IMR-90 (cell line): ENCODE data around the gene FBXO41. TPM values are rescaled to one million over a fixed set of nuclear protein-coding genes. Genes with fewer than 3 reads are reported as not detected.

ENCODE experiments used
- ATAC-seq: fragments of 200-7000 bp; cut with Tn5 transposase; 2 replicates; pipeline ENCODE4 v1.9.1; 2020; ENCODE audit warnings: low read depth, mild to moderate bottlenecking, moderate library complexity
- BruUV-seq: library from RNA; stranded (reverse); fragments of 400-500 nt; replicated peaks from 2 replicates; lab custom pipeline; 2021; lab: Mats Ljungman, UMichigan
- CTCF ChIA-PET: fragments of 300-600 bp; formaldehyde crosslinking; extraction: SDS; loops from one replicate; lab custom pipeline; 2021; ENCODE audit warnings: antibody characterized with exemption; lab: Yijun Ruan, JAX
- POLR2A ChIA-PET: fragments of 300-600 bp; sonication (Branson Sonifier 250); formaldehyde crosslinking; loops from one replicate; lab custom pipeline; 2022; ENCODE audit warnings: antibody characterized with exemption; ENCODE audit not compliant: unreplicated experiment; lab: Charles Lee
- DNase-seq: peaks from one replicate; pipeline ENCODE4 v3.0.0; 2013
- H2AFZ ChIP-seq: replicated peaks from 2 replicates; pipeline ENCODE3; 2013; ENCODE audit warnings: low read length, mild to moderate bottlenecking; ENCODE audit not compliant: poor library complexity
- H2AK5ac ChIP-seq: 2 replicates; pipeline ENCODE4 v1.6.1; 2013; ENCODE audit warnings: low read depth, low read length, inconsistent platforms
- H2AK9ac ChIP-seq: replicated peaks from 2 replicates; pipeline ENCODE3; 2013; ENCODE audit warnings: mild to moderate bottlenecking, low read depth, low read length, moderate library complexity; ENCODE audit not compliant: poor library complexity
- H2BK120ac ChIP-seq: 2 replicates; pipeline ENCODE4 v1.6.1; 2013; ENCODE audit warnings: low read depth, low read length, inconsistent platforms
- H2BK15ac ChIP-seq: 3 replicates; pipeline ENCODE4 v1.6.1; 2013; ENCODE audit warnings: low read depth, low read length, inconsistent platforms
- H2BK20ac ChIP-seq: 2 replicates; pipeline ENCODE4 v1.6.1; 2013; ENCODE audit warnings: low read depth, mild to moderate bottlenecking, inconsistent platforms, low read length, moderate library complexity
- H2BK5ac ChIP-seq: 2 replicates; pipeline ENCODE4 v1.6.1; 2013; ENCODE audit warnings: mild to moderate bottlenecking, low read depth, low read length, inconsistent platforms; ENCODE audit not compliant: poor library complexity, severe bottlenecking
- H3K14ac ChIP-seq: replicated peaks from 2 replicates; pipeline ENCODE4 v1.6.1; 2013; ENCODE audit warnings: low read depth, low read length, inconsistent platforms
- H3K18ac ChIP-seq: 2 replicates; pipeline ENCODE4 v1.6.1; 2013; ENCODE audit warnings: low read depth, low read length, control low read depth
- H3K23ac ChIP-seq: 2 replicates; pipeline ENCODE4 v1.6.1; 2013; ENCODE audit warnings: low read depth, low read length, inconsistent platforms
- H3K27ac ChIP-seq: 2 replicates; pipeline ENCODE4 v1.5.1; 2013; ENCODE audit warnings: mild to moderate bottlenecking, control low read depth, low read length; ENCODE audit not compliant: insufficient read depth
- H3K27me3 ChIP-seq: 2 replicates; pipeline ENCODE4 v1.6.1; 2013; ENCODE audit warnings: low read length; ENCODE audit not compliant: control insufficient read depth, insufficient read depth
- H3K36me3 ChIP-seq: 2 replicates; pipeline ENCODE4 v1.6.1; 2013; ENCODE audit warnings: low read length, mixed read lengths; ENCODE audit not compliant: control insufficient read depth, insufficient read depth
- H3K4ac ChIP-seq: 2 replicates; pipeline ENCODE4 v1.6.1; 2013; ENCODE audit warnings: low read depth, low read length, inconsistent platforms
- H3K4me1 ChIP-seq: 2 replicates; pipeline ENCODE4 v1.6.1; 2013; ENCODE audit warnings: low read length, mixed read lengths; ENCODE audit not compliant: control insufficient read depth, insufficient read depth
- H3K4me2 ChIP-seq: 2 replicates; pipeline ENCODE4 v1.6.1; 2013; ENCODE audit warnings: low read depth, mild to moderate bottlenecking, control low read depth, low read length, moderate library complexity
- H3K4me3 ChIP-seq: 2 replicates; pipeline ENCODE4 v1.5.1; 2013; ENCODE audit warnings: low read depth, mild to moderate bottlenecking, control low read depth, low read length, moderate library complexity; ENCODE audit not compliant: insufficient read depth
- H3K56ac ChIP-seq: 2 replicates; pipeline ENCODE4 v1.6.1; 2013; ENCODE audit warnings: low read length, inconsistent platforms; ENCODE audit not compliant: insufficient read depth; ENCODE audit errors: extremely low read depth
- H3K79me1 ChIP-seq, 2 experiments: 2 replicates each; pipeline ENCODE4 v1.6.1; 2013; ENCODE audit warnings: low read length in 2 of 2, inconsistent platforms in 1 of 2, low read depth in 1 of 2
- H3K9ac ChIP-seq: 2 replicates; pipeline ENCODE4 v1.6.1; 2013; ENCODE audit warnings: low read depth, low read length, control low read depth
- H3K9me1 ChIP-seq: 2 replicates; pipeline ENCODE4 v1.6.1; 2013; ENCODE audit warnings: low read length, inconsistent platforms; ENCODE audit not compliant: insufficient read depth
- H3K9me3 ChIP-seq: 2 replicates; pipeline ENCODE4 v1.6.1; 2013; ENCODE audit warnings: low read length; ENCODE audit not compliant: control insufficient read depth, insufficient read depth
- H4K20me1 ChIP-seq: 2 replicates; pipeline ENCODE4 v1.6.1; 2013; ENCODE audit warnings: low read length, inconsistent platforms; ENCODE audit not compliant: insufficient read depth
- H4K5ac ChIP-seq: 2 replicates; pipeline ENCODE4 v1.6.1; 2013; ENCODE audit warnings: mild to moderate bottlenecking, low read depth, low read length, control low read depth
- H4K8ac ChIP-seq, 2 experiments: 2 replicates each; pipeline ENCODE4 v1.6.1; 2013; ENCODE audit warnings: low read depth in 2 of 2, low read length in 2 of 2, control low read depth in 1 of 2, inconsistent platforms in 1 of 2
- H4K91ac ChIP-seq: 2 replicates; pipeline ENCODE4 v1.6.1; 2013; ENCODE audit warnings: low read depth, low read length, inconsistent platforms; ENCODE audit not compliant: insufficient read depth
- CEBPB ChIP-seq: IDR thresholded peaks from 2 replicates; pipeline ENCODE4 v1.6.1; 2012; ENCODE audit warnings: low read depth, low read length, improper control_type of control experiment
- CHD1 ChIP-seq: IDR thresholded peaks from 2 replicates; pipeline ENCODE4 v1.6.1; 2012; ENCODE audit warnings: low read depth, low read length, improper control_type of control experiment
- FOS ChIP-seq: fragments of 150-350 bp; IDR thresholded peaks from 2 replicates; pipeline ENCODE4 v1.6.1; 2016; ENCODE audit warnings: low read depth, low read length
- MAFK ChIP-seq: IDR thresholded peaks from 2 replicates; pipeline ENCODE4 v1.6.1; 2012; ENCODE audit warnings: low read depth, low read length, improper control_type of control experiment
- MAZ ChIP-seq: IDR thresholded peaks from 2 replicates; pipeline ENCODE4 v1.6.1; 2012; ENCODE audit warnings: low read depth, mild to moderate bottlenecking, low read length, improper control_type of control experiment, moderate library complexity, borderline replicate concordance
- MXI1 ChIP-seq: IDR thresholded peaks from 2 replicates; pipeline ENCODE4 v1.6.1; 2012; ENCODE audit warnings: low read depth, mild to moderate bottlenecking, low read length, moderate library complexity, borderline replicate concordance
- RAD21 ChIP-seq: IDR thresholded peaks from 2 replicates; pipeline ENCODE4 v1.6.1; 2012; ENCODE audit warnings: low read length, improper control_type of control experiment
- RCOR1 ChIP-seq: IDR thresholded peaks from 2 replicates; pipeline ENCODE4 v1.6.1; 2012; ENCODE audit warnings: mild to moderate bottlenecking, low read length, improper control_type of control experiment; ENCODE audit not compliant: insufficient replicate concordance
- RFX5 ChIP-seq: IDR thresholded peaks from 2 replicates; pipeline ENCODE4 v1.8.0; 2012; ENCODE audit warnings: low read depth, mild to moderate bottlenecking, low read length, moderate library complexity
- SMC3 ChIP-seq: fragments of 150-350 bp; IDR thresholded peaks from 2 replicates; pipeline ENCODE4 v1.6.1; 2016; ENCODE audit warnings: low read depth, mild to moderate bottlenecking, antibody characterized with exemption, low read length, moderate library complexity
- WGBS, 2 experiments: methylation state at CpG; one replicate each; pipeline versions ENCODE4 v1.1.5 to v1.1.7; 2013; ENCODE audit warnings: missing lambda C conversion rate in 2 of 2; ENCODE audit not compliant: insufficient read length in 1 of 2; ENCODE audit errors: extremely low coverage in 2 of 2; 5-methylcytosine and 5-hydroxymethylcytosine counted together
- dilution Hi-C: fragments of 300-500 bp; cut with HindIII; formaldehyde crosslinking; loops from one replicate; pipeline ENCODE4 v1.14.3; 2018; ENCODE audit warnings: low sequenced_read_pairs; ENCODE audit not compliant: unreplicated experiment
- in situ Hi-C: fragments of 300-500 bp; cut with MboI; formaldehyde crosslinking; loops from 3 replicates; pipeline ENCODE4 v1.14.3; 2019; ENCODE audit warnings: low sequenced_read_pairs, inconsistent platforms, mixed read lengths
- intact Hi-C: fragments of 100-400 bp; cut with micrococcal nuclease; formaldehyde crosslinking; loops from 2 replicates; pipeline ENCODE4 v1.10.0; 2022
- polyA plus RNA-seq, 3 experiments: library from polyadenylated mRNA; depleted of rRNA; stranded (reverse); fragments of >200 nt; gene quantifications; 2 replicates each; pipeline ENCODE4 v1.2.3, GENCODE V29; 2012; ENCODE audit warnings: low replicate concordance in 1 of 3
- total RNA-seq: library from RNA; depleted of rRNA; stranded (reverse); fragments of >200 nt; gene quantifications from 2 replicates; pipeline ENCODE4 v1.2.3, GENCODE V29; 2012
- TF ChIP-seq, protein P1 (sequence below): fragments of 150-350 bp; IDR thresholded peaks from 2 replicates; pipeline ENCODE4 v1.6.1; 2016; ENCODE audit warnings: low read depth, mild to moderate bottlenecking, low read length, moderate library complexity, borderline replicate concordance
- TF ChIP-seq, protein P2 (sequence below): fragments of 150-350 bp; IDR thresholded peaks from 2 replicates; pipeline ENCODE4 v1.6.1; 2017; ENCODE audit warnings: mild to moderate bottlenecking, antibody characterized with exemption, low read length, low read depth

Gene FBXO41
- total and polyA plus RNA-seq, 2 of the 4 experiments (the other 2 are of a cell fraction) = 0.54 to 3.7 TPM

DNA sequence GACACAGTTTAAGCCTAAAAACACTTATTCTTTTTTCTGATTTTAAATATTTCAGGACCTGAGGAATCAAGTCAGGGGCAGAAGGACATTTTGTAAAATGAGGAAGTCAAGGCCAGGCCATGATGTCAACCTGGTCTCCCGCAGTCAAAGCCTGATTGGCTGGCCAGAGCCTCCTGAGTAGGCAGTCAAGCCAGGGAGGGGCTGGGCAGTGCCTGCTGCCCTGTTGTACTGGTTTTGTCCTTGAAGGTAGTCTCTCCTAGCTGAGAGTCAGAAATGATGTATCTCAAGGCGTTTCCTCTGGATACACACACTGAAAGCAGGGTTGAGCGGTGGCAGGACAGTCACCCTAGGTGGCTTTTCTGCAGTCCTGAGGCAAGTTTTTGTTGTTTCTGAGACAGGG lies 30.4 kb downstream of the FBXO41 start:
- dilution Hi-C loops (no loop called here), in situ Hi-C loops (no loop called here), intact Hi-C loops (no loop called here)
- CTCF ChIA-PET = no interaction called here
- Histone ChIP-seq H2AK9ac (no peak overlapping the region), H4K91ac (no peak overlapping the region), H4K8ac (no peak overlapping the region), H3K9me3 (no peaks in the 10 kb centered on the region), H2AFZ (no peak overlapping the region), H3K27ac (no peak overlapping the region), H2BK120ac (no peak overlapping the region), H3K27me3 (no peaks in the 10 kb centered on the region), H2BK20ac (no peak overlapping the region), H3K18ac (no peak overlapping the region), H4K5ac (no peak overlapping the region), H3K4ac (no peak overlapping the region), H3K9me1 (peaks cover 12% of the 10 kb centered on the region; the same call in 1 of the 2 replicates), H3K79me1 (peaks cover 1 to 5% of the 10 kb centered on the region in 2 experiments; a peak in 2 of 4 replicates), H3K23ac (no peak overlapping the region), H3K14ac (no peak overlapping the region), H4K20me1 (peaks cover 11% of the 10 kb centered on the region), H3K4me1 (peaks cover 2% of the 10 kb centered on the region; the same call in 1 of the 2 replicates), H3K56ac (no peak overlapping the region), H3K36me3 (peaks cover 57% of the 10 kb centered on the region), H3K9ac (no peak overlapping the region), H3K4me2 (no peak overlapping the region), H2AK5ac (no peak overlapping the region), H3K4me3 (no peak overlapping the region), H2BK5ac (no peak overlapping the region), H2BK15ac (no peak overlapping the region)
- 80% methylated on average over 1 of the region's 3 CpGs; no CpG with 5 or more reads in 1 of the 2 experiments for WGBS, 2 experiments
- POLR2A ChIA-PET = no interaction called here
- DNase-seq (no peak), ATAC-seq (no peak)
- TF ChIP-seq MXI1 = no peak
- no peak for TF ChIP-seq CEBPB
- no peak for TF ChIP-seq FOS
- TF ChIP-seq, protein P1, sequence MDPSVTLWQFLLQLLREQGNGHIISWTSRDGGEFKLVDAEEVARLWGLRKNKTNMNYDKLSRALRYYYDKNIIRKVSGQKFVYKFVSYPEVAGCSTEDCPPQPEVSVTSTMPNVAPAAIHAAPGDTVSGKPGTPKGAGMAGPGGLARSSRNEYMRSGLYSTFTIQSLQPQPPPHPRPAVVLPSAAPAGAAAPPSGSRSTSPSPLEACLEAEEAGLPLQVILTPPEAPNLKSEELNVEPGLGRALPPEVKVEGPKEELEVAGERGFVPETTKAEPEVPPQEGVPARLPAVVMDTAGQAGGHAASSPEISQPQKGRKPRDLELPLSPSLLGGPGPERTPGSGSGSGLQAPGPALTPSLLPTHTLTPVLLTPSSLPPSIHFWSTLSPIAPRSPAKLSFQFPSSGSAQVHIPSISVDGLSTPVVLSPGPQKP = no peak
- no peak for TF ChIP-seq RAD21
- no peak for TF ChIP-seq RFX5
- no peak for TF ChIP-seq SMC3
- TF ChIP-seq CHD1 = no peak
- TF ChIP-seq, protein P2, sequence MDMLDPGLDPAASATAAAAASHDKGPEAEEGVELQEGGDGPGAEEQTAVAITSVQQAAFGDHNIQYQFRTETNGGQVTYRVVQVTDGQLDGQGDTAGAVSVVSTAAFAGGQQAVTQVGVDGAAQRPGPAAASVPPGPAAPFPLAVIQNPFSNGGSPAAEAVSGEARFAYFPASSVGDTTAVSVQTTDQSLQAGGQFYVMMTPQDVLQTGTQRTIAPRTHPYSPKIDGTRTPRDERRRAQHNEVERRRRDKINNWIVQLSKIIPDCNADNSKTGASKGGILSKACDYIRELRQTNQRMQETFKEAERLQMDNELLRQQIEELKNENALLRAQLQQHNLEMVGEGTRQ = no peak
- TF ChIP-seq MAZ = no peak
- no peak for TF ChIP-seq MAFK
- no peak for TF ChIP-seq RCOR1
- BruUV-seq = no TSS peak
